Stimulated activated CD4-positive, alpha-beta T cell treated with anti-CD3 and anti-CD28 coated beads, Interleukin-1b, Interleukin-23, amount 100 ng/mL, for 1 hour (primary cell): ENCODE measurements around the gene XIST.
"Not testable (repeated sequence)": the region's sequence is repeated elsewhere in the genome, so short reads cannot be mapped to it uniquely, and the experiment has no call there.

ENCODE experiments used
- DNase-seq, 2 donors: peaks; one replicate each; pipeline ENCODE4 v3.0.0-alpha.2; 2020; ENCODE audit warnings: low read depth in 2 of 2

XIST gene

GRCh38 chrX:73804109-73804508 is 48.4 kb downstream of the XIST start:
- DNase-seq: not testable (repeated sequence)

- no peak for DNase-seq
These were observed 52.6 kb downstream of the XIST start for GRCh38 chrX:73799888-73800287.

GRCh38 chrX:73792511-73792910 is 60.0 kb downstream of the XIST start:
- not testable (repeated sequence) for DNase-seq

GRCh38 chrX:73785493-73785892 is 67.0 kb downstream of the XIST start:
- no peak for DNase-seq
